A673 (cell line): ENCODE measurements around the gene HACD2. TPM values are rescaled to one million over a fixed set of nuclear protein-coding genes. Genes with fewer than 3 reads are reported as not detected.

ENCODE experiments used
- BruUV-seq: library from RNA; stranded (reverse); fragments of 400-500 nt; replicated peaks from 2 replicates; lab custom pipeline; 2021; lab: Mats Ljungman, UMichigan
- CTCF ChIA-PET: fragments of 300-600 bp; sonication (Branson Sonifier 250); formaldehyde crosslinking; loops from one replicate; lab custom pipeline; 2022; ENCODE audit warnings: antibody characterized with exemption; lab: Charles Lee
- POLR2A ChIA-PET: fragments of 300-600 bp; sonication (Branson Sonifier 250); formaldehyde crosslinking; loops from one replicate; lab custom pipeline; 2022; ENCODE audit warnings: antibody characterized with exemption; ENCODE audit not compliant: low non-redundant PET; lab: Charles Lee
- DNase-seq: peaks from one replicate; pipeline ENCODE4 v3.0.0-alpha.2; 2015; ENCODE audit warnings: low spot score
- H3K27ac ChIP-seq: fragments of 200-600 bp; sonication (generic); 2 replicates; pipeline ENCODE4 v1.5.1; 2016; ENCODE audit warnings: mixed run types, low read depth, mild to moderate bottlenecking, mixed read lengths, antibody characterized with exemption, low read length; ENCODE audit not compliant: poor library complexity, severe bottlenecking
- H3K27me3 ChIP-seq: fragments of 200-600 bp; sonication (generic); replicated peaks from 2 replicates; pipeline ENCODE4 v1.6.1; 2017; ENCODE audit warnings: mixed run types, low read depth, mild to moderate bottlenecking, mixed read lengths, antibody characterized with exemption, low read length; ENCODE audit not compliant: insufficient read depth, poor library complexity
- H3K36me3 ChIP-seq: fragments of 200-600 bp; sonication (generic); 2 replicates; pipeline ENCODE4 v1.6.1; 2016; ENCODE audit warnings: mixed run types, mild to moderate bottlenecking, mixed read lengths, antibody characterized with exemption, low read length; ENCODE audit not compliant: insufficient read depth, poor library complexity, severe bottlenecking
- H3K4me1 ChIP-seq: fragments of 200-600 bp; sonication (generic); 2 replicates; pipeline ENCODE4 v1.6.1; 2017; ENCODE audit warnings: mixed run types, mild to moderate bottlenecking, mixed read lengths, antibody characterized with exemption, low read length; ENCODE audit not compliant: insufficient read depth, poor library complexity, severe bottlenecking
- H3K4me3 ChIP-seq: fragments of 200-600 bp; sonication (generic); 2 replicates; pipeline ENCODE4 v1.5.1; 2016; ENCODE audit warnings: low read depth, mixed run types, mild to moderate bottlenecking, mixed read lengths, low read length; ENCODE audit not compliant: poor library complexity, severe bottlenecking
- H3K9me3 ChIP-seq: fragments of 200-600 bp; sonication (generic); 2 replicates; pipeline ENCODE4 v1.6.1; 2016; ENCODE audit warnings: mixed run types, low read depth, mild to moderate bottlenecking, mixed read lengths, antibody characterized with exemption, low read length; ENCODE audit not compliant: poor library complexity, severe bottlenecking
- EZH2 ChIP-seq: fragments of 200-600 bp; sonication (generic); IDR thresholded peaks from 2 replicates; pipeline ENCODE4 v1.6.1; 2017; ENCODE audit warnings: borderline replicate concordance, low read depth, mild to moderate bottlenecking, mixed read lengths, antibody characterized with exemption, low read length; ENCODE audit not compliant: poor library complexity, severe bottlenecking
- intact Hi-C: fragments of 100-400 bp; cut with micrococcal nuclease; formaldehyde crosslinking; loops from one replicate; pipeline ENCODE4 v1.10.0; 2022; ENCODE audit not compliant: unreplicated experiment
- total RNA-seq: library from RNA; stranded (reverse); gene quantifications from 2 replicates; pipeline ENCODE4 v1.2.3, GENCODE V29; 2021
- TF ChIP-seq, protein P1 (sequence below): fragments of 300-800, 200-600 bp; sonication (generic); conservative IDR thresholded peaks from 2 replicates; pipeline ENCODE4 v1.5.1; 2017; ENCODE audit warnings: low read depth, mild to moderate bottlenecking, antibody characterized with exemption, low read length, moderate library complexity, mixed read lengths

HACD2 gene
- total RNA-seq, 1 experiment from 2014 or later, result 49.3 TPM

- ChIA-PET POLR2A (no interaction called here), CTCF (no interaction called here)
- Histone ChIP-seq H3K27ac (no peak overlapping the region), H3K36me3 (no peaks in the 10 kb centered on the region), H3K4me3 (no peak overlapping the region), H3K9me3 (no peaks in the 10 kb centered on the region), H3K4me1 (peaks cover 13% of the 10 kb centered on the region), H3K27me3 (no peaks in the 10 kb centered on the region)
- DNase-seq, result no peak
- no TSS peak for BruUV-seq
- no peak for TF ChIP-seq EZH2
- TF ChIP-seq, protein P1, sequence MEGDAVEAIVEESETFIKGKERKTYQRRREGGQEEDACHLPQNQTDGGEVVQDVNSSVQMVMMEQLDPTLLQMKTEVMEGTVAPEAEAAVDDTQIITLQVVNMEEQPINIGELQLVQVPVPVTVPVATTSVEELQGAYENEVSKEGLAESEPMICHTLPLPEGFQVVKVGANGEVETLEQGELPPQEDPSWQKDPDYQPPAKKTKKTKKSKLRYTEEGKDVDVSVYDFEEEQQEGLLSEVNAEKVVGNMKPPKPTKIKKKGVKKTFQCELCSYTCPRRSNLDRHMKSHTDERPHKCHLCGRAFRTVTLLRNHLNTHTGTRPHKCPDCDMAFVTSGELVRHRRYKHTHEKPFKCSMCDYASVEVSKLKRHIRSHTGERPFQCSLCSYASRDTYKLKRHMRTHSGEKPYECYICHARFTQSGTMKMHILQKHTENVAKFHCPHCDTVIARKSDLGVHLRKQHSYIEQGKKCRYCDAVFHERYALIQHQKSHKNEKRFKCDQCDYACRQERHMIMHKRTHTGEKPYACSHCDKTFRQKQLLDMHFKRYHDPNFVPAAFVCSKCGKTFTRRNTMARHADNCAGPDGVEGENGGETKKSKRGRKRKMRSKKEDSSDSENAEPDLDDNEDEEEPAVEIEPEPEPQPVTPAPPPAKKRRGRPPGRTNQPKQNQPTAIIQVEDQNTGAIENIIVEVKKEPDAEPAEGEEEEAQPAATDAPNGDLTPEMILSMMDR, result no peak
- intact Hi-C loops, result no loop called here
Observed at GRCh38 chr3:123620343-123620742, 35.5 kb upstream of the HACD2 start.

GRCh38 chr3:123618768-123619484 is 34.1 kb upstream of the HACD2 start:
- Histone ChIP-seq H3K27me3 (no peaks in the 10 kb centered on the region), H3K9me3 (no peaks in the 10 kb centered on the region), H3K27ac (peak overlapping the region; percentile 15), H3K4me3 (no peak overlapping the region), H3K36me3 (no peaks in the 10 kb centered on the region), H3K4me1 (peaks cover 13% of the 10 kb centered on the region)
- intact Hi-C loops, result no loop called here
- DNase-seq, result peak; percentile 81
- BruUV-seq, result no TSS peak
- TF ChIP-seq, protein P1, result no peak
- no peak for TF ChIP-seq EZH2
- ChIA-PET CTCF (interaction anchor here (1.8 kb wide), 1 partner anchor 23 kb away, joined by 5 read pairs; no protein-coding TSS in a partner anchor), POLR2A (interaction anchor here (0.6 kb wide), 1 partner anchor 634 kb away, joined by 20 read pairs; no protein-coding TSS in a partner anchor)

- ChIA-PET POLR2A (interaction anchor here (0.5 to 0.6 kb wide), 2 partner anchors 634 to 1249 kb away, joined by 5 to 20 read pairs; no protein-coding TSS in a partner anchor), CTCF (interaction anchor here (1.8 kb wide), 1 partner anchor 24 kb away, joined by 5 read pairs; no protein-coding TSS in a partner anchor)
- TF ChIP-seq, protein P1, result no peak
- TF ChIP-seq EZH2, result no peak
Observed at GRCh38 chr3:123618076-123618708, 33.3 kb upstream of the HACD2 start.

More at GRCh38 chr3:123618076-123618708, 33.3 kb upstream of the HACD2 start:
- Histone ChIP-seq H3K27me3 (no peaks in the 10 kb centered on the region), H3K9me3 (no peaks in the 10 kb centered on the region), H3K4me1 (peaks cover 13% of the 10 kb centered on the region), H3K27ac (peak overlapping the region; percentile 15), H3K4me3 (no peak overlapping the region), H3K36me3 (no peaks in the 10 kb centered on the region)
- intact Hi-C loops, result no loop called here
- no peak for DNase-seq
- no TSS peak for BruUV-seq
